ENCODE measurements around the gene STBD1.

DNA sequence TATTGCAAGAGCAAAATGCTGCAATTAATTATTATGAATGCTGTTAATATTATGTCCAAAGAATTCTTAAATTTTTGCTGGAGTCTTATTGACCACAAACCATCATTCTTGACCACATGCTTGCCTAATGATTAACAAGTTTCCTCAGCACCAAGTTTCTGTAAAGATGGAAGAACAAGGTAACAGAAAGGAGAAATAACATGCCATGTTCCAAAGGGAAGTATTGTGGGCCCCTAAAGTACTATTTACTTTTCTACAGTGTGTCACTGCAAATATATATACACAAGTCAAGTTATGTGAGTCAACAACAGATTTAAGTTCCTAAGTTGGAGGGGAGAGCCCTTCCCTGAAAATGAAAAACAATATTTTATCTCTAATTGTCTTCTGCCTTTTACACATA is 34.5 kb upstream of the STBD1 start:
- no peak for TF ChIP-seq EZH2 (optimal IDR thresholded peaks at IDR 0.05; ENCODE audit: low read depth, low read length)
- TF ChIP-seq, protein P1, sequence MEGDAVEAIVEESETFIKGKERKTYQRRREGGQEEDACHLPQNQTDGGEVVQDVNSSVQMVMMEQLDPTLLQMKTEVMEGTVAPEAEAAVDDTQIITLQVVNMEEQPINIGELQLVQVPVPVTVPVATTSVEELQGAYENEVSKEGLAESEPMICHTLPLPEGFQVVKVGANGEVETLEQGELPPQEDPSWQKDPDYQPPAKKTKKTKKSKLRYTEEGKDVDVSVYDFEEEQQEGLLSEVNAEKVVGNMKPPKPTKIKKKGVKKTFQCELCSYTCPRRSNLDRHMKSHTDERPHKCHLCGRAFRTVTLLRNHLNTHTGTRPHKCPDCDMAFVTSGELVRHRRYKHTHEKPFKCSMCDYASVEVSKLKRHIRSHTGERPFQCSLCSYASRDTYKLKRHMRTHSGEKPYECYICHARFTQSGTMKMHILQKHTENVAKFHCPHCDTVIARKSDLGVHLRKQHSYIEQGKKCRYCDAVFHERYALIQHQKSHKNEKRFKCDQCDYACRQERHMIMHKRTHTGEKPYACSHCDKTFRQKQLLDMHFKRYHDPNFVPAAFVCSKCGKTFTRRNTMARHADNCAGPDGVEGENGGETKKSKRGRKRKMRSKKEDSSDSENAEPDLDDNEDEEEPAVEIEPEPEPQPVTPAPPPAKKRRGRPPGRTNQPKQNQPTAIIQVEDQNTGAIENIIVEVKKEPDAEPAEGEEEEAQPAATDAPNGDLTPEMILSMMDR (IDR thresholded peaks at IDR 0.05; ENCODE audit: low read length) = no peak
